GM18858 (cell line): Measurements from ENCODE around the gene ACAA2.

Source experiments
- ATAC-seq: cut with Tn5 transposase; IDR thresholded peaks from one replicate; pipeline ENCODE4 v1.9.1; 2021; ENCODE audit not compliant: unreplicated experiment

Gene ACAA2

GRCh38 chr18:49813319-49814146, at the start of gene ACAA2:
ACAA2 (minus strand) TSS chr18:49813533; CDS start chr18:49813484, 49 bp downstream.
- peak; percentile 75 for ATAC-seq

GRCh38 chr18:49862656-49863385, 49.5 kb upstream of the ACAA2 start:
- no peak for ATAC-seq

GRCh38 chr18:49861659-49862058, 48.3 kb upstream of the ACAA2 start:
- no peak for ATAC-seq

GRCh38 chr18:49859725-49860124, 46.4 kb upstream of the ACAA2 start:
- ATAC-seq = no peak

GRCh38 chr18:49859021-49859359, 45.7 kb upstream of the ACAA2 start:
- ATAC-seq = no peak

GRCh38 chr18:49858309-49859020, 45.1 kb upstream of the ACAA2 start:
- ATAC-seq = no peak

- ATAC-seq = no peak
These were observed 44.4 kb upstream of the ACAA2 start for GRCh38 chr18:49857708-49858107.

GRCh38 chr18:49856496-49856895, 43.2 kb upstream of the ACAA2 start:
- no peak for ATAC-seq

- ATAC-seq = no peak
These were observed 42.5 kb upstream of the ACAA2 start for GRCh38 chr18:49855711-49856415.

- ATAC-seq = no peak
These were observed 41.3 kb upstream of the ACAA2 start for GRCh38 chr18:49854681-49855080.

GRCh38 chr18:49853436-49853835, 40.1 kb upstream of the ACAA2 start:
- no peak for ATAC-seq

GRCh38 chr18:49853011-49853410, 39.7 kb upstream of the ACAA2 start:
- no peak for ATAC-seq

GRCh38 chr18:49851624-49852023, 38.3 kb upstream of the ACAA2 start:
- ATAC-seq = no peak

GRCh38 chr18:49850636-49851035, 37.3 kb upstream of the ACAA2 start:
- no peak for ATAC-seq

- ATAC-seq = no peak
These were observed 36.2 kb upstream of the ACAA2 start for GRCh38 chr18:49849331-49850217.

- no peak for ATAC-seq
These were observed 34.8 kb upstream of the ACAA2 start for GRCh38 chr18:49848115-49848514.

- ATAC-seq = no peak
These were observed 34.2 kb upstream of the ACAA2 start for GRCh38 chr18:49847524-49847923.

- ATAC-seq = no peak
These were observed 33.6 kb upstream of the ACAA2 start for GRCh38 chr18:49846718-49847470.

GRCh38 chr18:49846361-49846662, 33.0 kb upstream of the ACAA2 start:
- no peak for ATAC-seq
